ENCODE measurements around the gene BCKDK.

DNA sequence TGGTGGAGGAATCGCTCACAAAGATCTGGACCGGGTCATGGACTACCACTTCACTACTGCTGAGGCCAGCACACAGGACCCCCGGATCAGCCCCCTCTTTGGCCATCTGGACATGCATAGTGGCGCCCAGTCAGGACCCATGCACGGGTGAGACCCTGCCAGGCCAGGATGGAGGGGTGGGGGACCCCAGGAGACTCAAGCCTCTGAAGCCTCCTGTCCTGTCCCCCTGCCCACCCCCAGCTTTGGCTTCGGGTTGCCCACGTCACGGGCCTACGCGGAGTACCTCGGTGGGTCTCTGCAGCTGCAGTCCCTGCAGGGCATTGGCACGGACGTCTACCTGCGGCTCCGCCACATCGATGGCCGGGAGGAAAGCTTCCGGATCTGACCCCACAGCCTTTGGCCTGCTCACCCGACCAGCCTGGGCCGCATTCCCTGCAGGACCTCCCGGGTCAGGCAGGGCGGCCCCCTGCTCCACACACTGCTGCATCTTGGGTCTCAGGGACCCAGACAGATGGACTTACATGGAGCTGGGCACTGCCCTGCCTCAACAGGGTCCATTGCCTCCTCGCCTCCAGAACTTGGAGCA, 3.8 kb downstream of the BCKDK start:
- TF ChIP-seq, protein P1, sequence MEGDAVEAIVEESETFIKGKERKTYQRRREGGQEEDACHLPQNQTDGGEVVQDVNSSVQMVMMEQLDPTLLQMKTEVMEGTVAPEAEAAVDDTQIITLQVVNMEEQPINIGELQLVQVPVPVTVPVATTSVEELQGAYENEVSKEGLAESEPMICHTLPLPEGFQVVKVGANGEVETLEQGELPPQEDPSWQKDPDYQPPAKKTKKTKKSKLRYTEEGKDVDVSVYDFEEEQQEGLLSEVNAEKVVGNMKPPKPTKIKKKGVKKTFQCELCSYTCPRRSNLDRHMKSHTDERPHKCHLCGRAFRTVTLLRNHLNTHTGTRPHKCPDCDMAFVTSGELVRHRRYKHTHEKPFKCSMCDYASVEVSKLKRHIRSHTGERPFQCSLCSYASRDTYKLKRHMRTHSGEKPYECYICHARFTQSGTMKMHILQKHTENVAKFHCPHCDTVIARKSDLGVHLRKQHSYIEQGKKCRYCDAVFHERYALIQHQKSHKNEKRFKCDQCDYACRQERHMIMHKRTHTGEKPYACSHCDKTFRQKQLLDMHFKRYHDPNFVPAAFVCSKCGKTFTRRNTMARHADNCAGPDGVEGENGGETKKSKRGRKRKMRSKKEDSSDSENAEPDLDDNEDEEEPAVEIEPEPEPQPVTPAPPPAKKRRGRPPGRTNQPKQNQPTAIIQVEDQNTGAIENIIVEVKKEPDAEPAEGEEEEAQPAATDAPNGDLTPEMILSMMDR (IDR thresholded peaks at IDR 0.05) = no peak
- TF ChIP-seq POLR2A (IDR thresholded peaks at IDR 0.05) = no peak
